HepG2 (cell line): ENCODE data around the gene CLEC5A.

Source experiments
- EP300 ChIP-seq, 3 experiments: sonication (generic) in 1 of 3; formaldehyde crosslinking in 1 of 3; IDR thresholded peaks; 2 replicates each; pipeline versions ENCODE4 v1.5.1 to v1.6.1; 2011 to 2020; ENCODE audit warnings: low read depth in 2 of 3, low read length in 2 of 3, borderline replicate concordance in 1 of 3, improper control_type of control experiment in 1 of 3, mild to moderate bottlenecking in 1 of 3, missing genetic modification reagents in 1 of 3, moderate library complexity in 1 of 3
- EZH2 ChIP-seq: conservative IDR thresholded peaks from 2 replicates; pipeline ENCODE4 v1.6.1; 2012; ENCODE audit warnings: mild to moderate bottlenecking, low read depth, low read length, moderate library complexity
- HDAC2 ChIP-seq: sonication (generic); formaldehyde crosslinking; IDR thresholded peaks from 2 replicates; pipeline ENCODE4 v1.4.0; 2020; ENCODE audit warnings: missing genetic modification reagents
- HMG20A ChIP-seq: IDR thresholded peaks from 2 replicates; pipeline ENCODE4 v1.6.1; 2016; ENCODE audit warnings: borderline replicate concordance
- KAT7 ChIP-seq: IDR thresholded peaks from 2 replicates; pipeline ENCODE4 v1.6.1; 2018; ENCODE audit warnings: borderline replicate concordance, missing compliant biosample characterization
- NR2C2 ChIP-seq: sonication (generic); formaldehyde crosslinking; IDR thresholded peaks from 2 replicates; pipeline ENCODE4 v1.4.0; 2020; ENCODE audit warnings: missing genetic modification reagents, mild to moderate bottlenecking, moderate library complexity, borderline replicate concordance
- TF ChIP-seq, protein P1 (sequence below): sonication (generic); formaldehyde crosslinking; IDR thresholded peaks from 2 replicates; pipeline ENCODE4 v1.5.0; 2020; ENCODE audit warnings: mild to moderate bottlenecking, missing genetic modification reagents, moderate library complexity

DNA sequence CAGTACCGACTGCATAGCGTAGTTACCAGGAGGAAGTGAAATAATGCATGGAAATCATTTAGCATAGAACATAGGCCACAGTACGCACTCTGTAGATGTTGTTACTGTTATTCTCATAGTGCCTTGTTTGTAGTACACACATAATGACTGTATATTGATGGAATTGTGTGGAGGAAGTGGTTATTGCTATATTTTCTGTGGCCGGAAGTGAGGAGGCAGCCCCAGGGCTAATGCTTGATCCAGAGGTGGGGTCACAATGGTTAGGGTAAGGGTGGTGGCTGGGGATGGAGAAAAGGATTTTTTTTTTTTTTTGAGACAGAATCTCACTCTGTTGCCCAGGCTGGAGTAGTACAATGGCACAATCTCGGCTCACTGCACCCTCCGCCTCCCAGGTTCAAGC lies 44.4 kb upstream of the CLEC5A start:
- TF ChIP-seq KAT7 (CRISPR knock-in tag) (no peak), NR2C2 (CRISPR knock-in tag) (no peak), EP300 (IDR thresholded peaks at IDR 0.05; ENCODE audit: low read depth in 2 of 2, low read length in 2 of 2) (no peak), EP300 (CRISPR knock-in tag; IDR thresholded peaks at IDR 0.05; ENCODE audit: borderline replicate concordance) (no peak), HDAC2 (no peak), EZH2 (no peak), HMG20A (CRISPR knock-in tag) (no peak)
- TF ChIP-seq, protein P1, sequence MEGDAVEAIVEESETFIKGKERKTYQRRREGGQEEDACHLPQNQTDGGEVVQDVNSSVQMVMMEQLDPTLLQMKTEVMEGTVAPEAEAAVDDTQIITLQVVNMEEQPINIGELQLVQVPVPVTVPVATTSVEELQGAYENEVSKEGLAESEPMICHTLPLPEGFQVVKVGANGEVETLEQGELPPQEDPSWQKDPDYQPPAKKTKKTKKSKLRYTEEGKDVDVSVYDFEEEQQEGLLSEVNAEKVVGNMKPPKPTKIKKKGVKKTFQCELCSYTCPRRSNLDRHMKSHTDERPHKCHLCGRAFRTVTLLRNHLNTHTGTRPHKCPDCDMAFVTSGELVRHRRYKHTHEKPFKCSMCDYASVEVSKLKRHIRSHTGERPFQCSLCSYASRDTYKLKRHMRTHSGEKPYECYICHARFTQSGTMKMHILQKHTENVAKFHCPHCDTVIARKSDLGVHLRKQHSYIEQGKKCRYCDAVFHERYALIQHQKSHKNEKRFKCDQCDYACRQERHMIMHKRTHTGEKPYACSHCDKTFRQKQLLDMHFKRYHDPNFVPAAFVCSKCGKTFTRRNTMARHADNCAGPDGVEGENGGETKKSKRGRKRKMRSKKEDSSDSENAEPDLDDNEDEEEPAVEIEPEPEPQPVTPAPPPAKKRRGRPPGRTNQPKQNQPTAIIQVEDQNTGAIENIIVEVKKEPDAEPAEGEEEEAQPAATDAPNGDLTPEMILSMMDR (CRISPR knock-in tag): no peak
